ENCODE results near the gene INPP4B.

DNA sequence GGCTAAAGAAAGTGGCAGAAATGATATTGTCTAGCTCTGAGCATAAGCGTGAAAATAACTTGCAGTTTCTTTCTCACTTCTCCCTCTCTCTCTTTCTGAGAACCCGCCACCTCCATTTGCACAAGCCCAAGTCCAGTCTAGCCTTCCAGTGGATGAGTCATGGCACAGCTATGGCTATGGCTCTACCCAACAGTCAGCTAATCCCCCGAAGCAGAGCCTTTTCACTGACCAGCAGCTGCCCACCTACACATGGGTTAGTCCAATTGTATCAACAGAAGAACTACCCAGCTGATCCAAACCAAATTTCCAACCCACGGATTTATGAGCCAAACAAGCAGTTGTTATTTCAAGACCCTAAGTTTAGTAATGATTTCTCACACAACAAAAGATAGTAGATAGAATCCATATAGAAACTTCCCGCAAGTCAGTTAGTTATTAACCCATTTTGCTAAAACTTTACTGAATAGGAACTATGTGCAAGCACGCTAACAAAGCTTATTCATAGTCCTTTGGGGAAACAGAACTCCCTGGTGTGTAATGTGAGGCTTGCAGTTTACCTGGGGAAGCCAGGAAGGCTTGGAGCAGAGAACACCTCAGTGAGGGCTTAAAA, 282.3 kb downstream of the INPP4B start:
- TF ChIP-seq EZH2phosphoT487 (IDR thresholded peaks at IDR 0.05; ENCODE audit: insufficient read depth, low read depth) (no peak), EZH2 (IDR thresholded peaks at IDR 0.05; ENCODE audit: insufficient read depth, poor library complexity, severe bottlenecking) (no peak)

Measured in GM23248 (cell line).